Stimulated activated CD8-positive, alpha-beta memory T cell treated with anti-CD3 and anti-CD28 coated beads, Interleukin-4, amount 100 ng/mL, for 4 hours (primary cell): ENCODE measurements around the gene PTX4.

Source experiments
- DNase-seq, 2 donors: peaks; one replicate each; pipeline ENCODE4 v3.0.0-alpha.2; 2020; ENCODE audit warnings: low read depth in 2 of 2, low spot score in 1 of 2

PTX4 gene

GRCh38 chr16:1464894-1465566 lies 23.7 kb downstream of the PTX4 start:
- no peak for DNase-seq

GRCh38 chr16:1464196-1464893 lies 24.4 kb downstream of the PTX4 start:
- no peak for DNase-seq

GRCh38 chr16:1461146-1461545 lies 27.6 kb downstream of the PTX4 start:
- no peak for DNase-seq

- no peak for DNase-seq
These were observed 28.1 kb downstream of the PTX4 start for GRCh38 chr16:1460602-1461138.

GRCh38 chr16:1459967-1460366 lies 28.8 kb downstream of the PTX4 start:
- DNase-seq = no peak

DNA sequence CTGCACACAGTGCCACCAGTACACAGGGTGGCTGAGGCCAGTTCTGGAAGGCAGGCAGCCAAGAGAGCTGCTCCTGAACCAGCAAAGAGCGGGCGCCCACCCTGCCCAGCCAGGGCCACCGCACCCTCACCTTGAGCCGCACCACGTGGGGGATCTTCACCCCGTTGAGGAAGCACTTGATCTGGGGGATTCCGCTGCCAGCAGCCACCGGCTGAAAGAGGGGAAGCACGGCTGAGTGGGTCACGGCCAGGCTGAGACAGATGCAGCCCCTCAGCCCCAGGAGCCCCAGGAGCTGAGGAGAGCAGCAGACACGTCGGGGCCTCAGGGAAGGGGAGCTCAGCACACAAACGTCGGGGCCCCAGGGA lies 29.8 kb downstream of the PTX4 start:
- no peak for DNase-seq

- DNase-seq = no peak
These were observed 30.3 kb downstream of the PTX4 start for GRCh38 chr16:1458336-1458976.

DNA sequence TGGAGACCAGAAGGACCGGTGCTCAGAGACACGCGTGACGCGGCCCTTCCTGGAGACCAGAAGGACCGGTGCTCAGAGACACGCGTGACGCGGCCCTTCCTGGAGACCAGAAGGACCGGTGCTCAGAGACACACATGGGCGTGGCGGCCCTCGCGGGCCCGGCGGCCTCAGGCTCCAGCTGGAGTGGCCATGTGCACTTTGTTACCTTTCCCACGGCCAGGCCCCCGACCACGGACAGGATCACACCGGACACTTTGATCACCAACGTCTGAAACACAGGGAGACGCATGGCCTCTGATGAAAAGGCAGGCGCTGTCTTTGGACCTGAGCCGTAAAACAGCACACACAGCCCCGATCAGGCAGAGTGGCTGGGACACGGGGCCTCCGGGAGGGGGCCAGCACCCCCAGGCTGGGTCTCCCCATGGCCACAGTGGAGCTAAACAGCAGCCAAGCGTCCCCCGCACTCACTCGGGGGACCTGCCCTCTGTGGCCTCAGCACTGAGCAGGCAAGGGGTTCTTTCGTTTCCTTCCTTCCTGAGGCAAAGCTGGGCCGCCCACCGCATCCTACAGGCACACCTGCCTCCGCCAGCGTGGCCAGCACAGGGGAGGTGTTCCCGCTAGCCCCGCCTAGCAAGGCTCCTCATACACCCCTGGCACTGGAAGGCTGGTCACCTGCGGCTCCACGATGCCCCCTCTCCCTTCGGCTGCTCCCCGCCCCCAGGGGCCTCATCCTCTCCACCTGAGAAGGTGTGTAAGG lies 31.1 kb downstream of the PTX4 start:
- no peak for DNase-seq

GRCh38 chr16:1456951-1457350 lies 31.8 kb downstream of the PTX4 start:
- DNase-seq = no peak

GRCh38 chr16:1455190-1456171 lies 33.3 kb downstream of the PTX4 start:
- DNase-seq = no peak

- DNase-seq = no peak
These were observed 34.2 kb downstream of the PTX4 start for GRCh38 chr16:1454561-1454960.

DNA sequence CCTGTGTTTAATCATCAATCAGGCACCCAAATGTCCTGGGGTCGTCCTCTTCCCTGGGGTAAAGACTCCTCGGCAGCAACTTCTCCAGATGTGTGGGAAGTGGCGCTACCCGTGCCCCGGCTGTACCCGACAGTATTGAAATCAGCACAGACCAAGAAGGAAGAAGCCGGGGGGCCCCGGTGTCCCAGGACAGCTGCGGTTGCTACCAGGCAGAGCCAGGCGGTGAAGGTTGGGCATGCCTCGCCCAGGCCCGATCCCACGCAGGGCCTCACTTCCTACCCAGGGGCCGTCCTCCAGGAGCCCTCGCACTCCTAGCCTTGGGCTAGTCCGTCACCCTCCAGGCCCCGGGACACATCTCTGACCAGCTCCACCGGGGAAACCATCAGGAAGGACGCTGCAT lies 35.4 kb downstream of the PTX4 start:
- no peak for DNase-seq

DNA sequence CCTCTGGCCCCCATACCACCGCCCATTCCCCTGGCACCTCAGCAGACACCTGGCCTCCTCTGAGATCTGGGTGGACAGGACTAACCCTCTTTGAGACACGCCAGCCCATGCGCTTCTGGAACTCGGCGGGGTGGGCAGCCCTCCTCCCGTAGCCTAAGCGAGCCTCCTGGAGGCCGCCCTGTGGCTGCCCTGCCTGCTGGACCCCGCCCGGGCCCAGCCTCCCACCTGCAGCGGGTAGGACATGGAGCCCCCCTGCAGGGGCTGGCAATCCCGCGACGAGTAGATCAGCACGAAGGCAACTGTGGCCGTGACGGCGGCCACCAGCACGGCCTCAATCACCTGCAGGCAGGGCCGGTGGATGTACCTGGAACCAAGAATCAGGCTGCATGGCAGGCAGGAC lies 36.2 kb downstream of the PTX4 start:
- no peak for DNase-seq

- no peak for DNase-seq
These were observed 36.9 kb downstream of the PTX4 start for GRCh38 chr16:1451702-1452392.

GRCh38 chr16:1450841-1451240 lies 37.9 kb downstream of the PTX4 start:
- DNase-seq = no peak

DNA sequence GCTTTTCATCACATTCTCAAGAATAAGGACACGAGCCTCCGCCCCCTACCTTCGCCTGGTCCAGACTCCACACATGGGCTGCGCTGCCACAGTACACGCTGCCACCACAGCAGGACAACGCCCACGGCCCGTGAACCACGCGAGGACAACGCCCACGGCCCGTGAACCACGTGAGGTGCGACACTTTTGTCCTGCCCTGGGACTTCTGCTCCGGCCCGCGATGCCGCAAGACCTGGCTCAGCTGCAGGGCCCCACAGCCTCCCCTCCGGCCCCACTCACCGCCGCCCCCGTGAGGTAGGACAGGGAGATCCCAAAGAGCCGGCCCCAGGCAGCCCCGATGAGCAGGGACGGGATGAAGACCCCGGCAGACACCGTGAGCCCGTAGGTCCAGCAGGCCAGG lies 38.5 kb downstream of the PTX4 start:
- DNase-seq = no peak

DNA sequence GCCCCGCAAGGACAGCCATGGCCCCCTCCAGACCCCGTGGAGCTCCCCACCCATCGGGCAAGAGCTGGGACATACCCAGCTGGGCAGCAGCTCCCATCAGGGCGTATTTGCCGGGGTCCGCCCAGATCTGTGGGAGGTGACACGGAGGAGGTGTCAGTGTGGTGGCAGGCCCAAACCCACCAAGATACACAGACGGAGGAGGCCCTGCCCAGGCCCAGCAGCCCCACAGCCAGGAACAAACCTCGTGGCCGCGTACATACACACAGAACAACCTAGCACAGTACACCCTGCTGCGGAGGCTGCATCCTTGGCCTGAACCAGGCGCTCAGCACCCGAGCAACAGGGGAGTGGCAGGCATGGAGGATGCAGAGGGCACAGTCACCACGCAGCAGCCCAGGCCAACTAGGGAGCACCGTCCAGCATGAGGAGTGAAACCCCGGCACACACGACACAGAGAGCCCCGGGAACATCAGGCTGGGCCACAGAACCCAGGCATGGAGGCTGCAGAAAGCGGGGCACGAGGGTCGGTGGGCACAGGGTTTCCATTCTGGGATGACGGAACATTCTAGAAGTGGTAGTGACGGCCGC lies 39.4 kb downstream of the PTX4 start:
- no peak for DNase-seq

DNA sequence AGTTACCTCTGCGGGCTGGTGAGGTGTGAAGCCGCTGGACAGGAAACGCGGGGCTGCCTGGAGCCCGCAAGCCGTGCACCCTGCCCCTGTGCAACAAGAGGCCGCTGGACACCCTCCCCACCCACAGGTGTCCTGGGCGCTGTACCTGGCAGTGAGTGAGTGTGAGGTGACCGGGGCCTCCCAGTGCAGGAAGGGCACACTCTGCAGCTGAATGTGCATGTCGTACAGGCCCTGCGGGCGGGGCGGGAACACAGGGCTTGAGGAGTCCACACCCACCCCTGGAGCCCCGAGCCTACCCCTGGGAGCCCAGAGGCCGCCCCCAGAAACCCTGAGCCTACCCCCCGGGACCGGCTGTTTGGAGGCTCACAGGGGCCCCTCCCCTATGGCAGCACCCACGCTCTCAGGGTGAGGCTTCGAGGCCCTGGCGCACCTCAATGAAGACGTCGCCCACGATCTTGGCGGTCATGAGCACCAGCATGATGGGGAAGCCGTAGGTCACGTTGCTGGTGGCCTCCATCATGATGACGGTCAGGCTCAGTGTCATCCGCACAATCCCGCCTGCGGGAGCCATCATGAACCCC lies 40.1 kb downstream of the PTX4 start:
- DNase-seq = no peak

DNA sequence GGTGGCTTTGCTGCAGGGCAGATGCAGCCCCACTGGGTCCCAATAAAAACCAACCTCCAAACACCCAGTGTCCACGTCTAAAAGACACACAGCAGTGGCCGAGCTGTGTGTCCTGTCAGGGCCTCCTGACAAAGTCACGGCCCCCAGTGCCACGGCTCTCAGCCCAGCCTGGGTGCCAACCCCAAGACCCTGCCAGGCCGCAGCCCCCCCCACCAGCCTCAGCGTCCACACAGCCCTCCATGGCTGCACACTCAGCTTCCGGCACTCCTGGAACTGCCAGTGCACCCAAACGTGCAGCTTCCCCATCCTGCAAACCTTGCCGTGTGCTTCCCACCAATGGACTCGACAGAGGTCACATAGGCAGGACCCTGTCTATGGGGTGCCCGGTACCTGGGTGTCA lies 40.8 kb downstream of the PTX4 start:
- DNase-seq = no peak
